ENCODE data around the gene CDK19.

The CDK19 gene

GRCh38 chr6:110703010-110703905 is 112.0 kb downstream of the CDK19 start:
- no peak for DNase-seq (ENCODE audit: low spot score)

DNA sequence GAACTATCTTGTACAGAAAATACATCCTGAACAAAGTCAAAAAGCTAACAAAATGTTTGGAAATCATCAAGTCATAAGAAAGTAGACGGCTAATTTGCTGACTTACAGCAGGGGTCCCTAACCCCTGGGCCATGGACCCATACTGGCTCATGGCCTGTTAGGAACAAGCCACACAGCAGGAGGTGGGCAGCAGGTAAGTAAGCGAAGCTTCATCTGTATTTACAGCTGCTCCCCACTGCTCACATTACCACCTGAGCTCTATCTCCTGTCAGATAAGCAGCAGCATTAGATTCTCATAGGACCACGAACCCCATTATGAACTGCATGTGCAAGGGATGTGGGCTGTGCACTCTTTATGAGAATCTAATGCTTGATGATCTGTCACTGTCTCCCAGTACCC is 115.5 kb downstream of the CDK19 start:
- no peak for DNase-seq (ENCODE audit: low spot score)

DNA sequence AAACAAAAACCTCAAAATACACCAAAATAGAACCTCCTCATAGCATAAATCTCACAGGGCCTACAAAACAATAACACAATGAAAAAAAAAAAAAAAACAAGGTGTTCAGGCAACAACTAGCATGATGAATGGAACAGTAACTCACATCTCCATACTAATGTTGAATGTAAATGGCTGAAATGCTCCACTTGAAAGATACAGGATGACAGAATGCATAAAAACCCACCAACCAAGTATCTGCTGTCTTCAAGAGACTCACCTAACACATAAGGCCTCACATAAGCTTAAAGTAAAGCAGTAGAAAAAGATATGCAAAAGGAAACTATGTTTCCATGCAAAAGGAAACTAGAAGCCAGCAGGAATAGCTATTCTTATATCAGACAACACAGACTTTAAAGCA is 121.3 kb downstream of the CDK19 start:
- no peak for DNase-seq (ENCODE audit: low spot score)

DNA sequence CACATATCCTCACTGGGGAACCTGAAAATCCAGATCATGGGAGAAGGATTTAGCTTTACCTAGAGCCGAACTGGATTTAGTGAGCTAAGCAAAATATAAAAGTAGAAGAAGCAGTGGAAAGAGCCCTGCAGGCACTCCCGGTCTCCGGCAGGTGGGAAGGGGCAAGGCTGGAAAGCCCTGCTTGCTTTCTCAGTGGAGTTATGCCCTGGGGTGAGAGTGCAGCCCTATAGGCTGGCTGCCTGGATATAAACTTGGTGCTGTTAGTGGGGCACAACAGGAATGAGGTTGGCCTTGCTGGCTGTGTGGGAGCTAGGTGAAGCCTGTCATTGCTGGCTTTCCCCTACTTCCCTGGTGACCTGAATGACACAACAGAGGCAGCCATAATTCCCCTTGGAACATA is 122.0 kb downstream of the CDK19 start:
- no peak for DNase-seq (ENCODE audit: low spot score)

- DNase-seq (ENCODE audit: low spot score): no peak
Measured at GRCh38 chr6:110690916-110691315, 124.4 kb downstream of the CDK19 start.

DNA sequence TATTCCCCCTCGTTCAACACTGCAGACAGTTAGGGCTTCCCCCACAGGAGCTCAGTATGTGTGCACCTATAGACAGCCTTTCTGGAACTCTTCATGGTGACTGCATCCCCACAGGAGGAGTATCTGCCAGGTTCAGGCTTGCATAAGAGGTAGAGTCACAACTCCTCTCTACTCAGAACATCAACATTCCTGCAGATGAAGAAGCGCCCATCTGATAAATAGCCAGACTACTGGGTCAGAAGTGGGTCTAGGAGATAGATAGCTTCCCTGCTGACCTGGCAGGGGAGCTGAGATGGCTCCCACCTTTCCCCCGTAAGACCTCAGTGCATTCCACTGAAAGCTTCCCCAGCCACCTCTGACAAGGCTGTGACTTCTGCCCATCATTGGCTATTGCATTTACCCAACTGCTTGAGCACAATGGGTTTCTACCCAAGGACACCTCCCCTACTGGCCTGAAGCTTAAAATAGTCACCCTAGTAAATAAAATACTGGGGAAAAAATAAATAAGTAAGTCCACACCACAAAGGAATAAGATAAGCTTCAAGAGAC is 125.1 kb downstream of the CDK19 start:
- DNase-seq (ENCODE audit: low spot score): no peak

GRCh38 chr6:110689275-110689935 is 125.9 kb downstream of the CDK19 start:
- no peak for DNase-seq (ENCODE audit: low spot score)

DNA sequence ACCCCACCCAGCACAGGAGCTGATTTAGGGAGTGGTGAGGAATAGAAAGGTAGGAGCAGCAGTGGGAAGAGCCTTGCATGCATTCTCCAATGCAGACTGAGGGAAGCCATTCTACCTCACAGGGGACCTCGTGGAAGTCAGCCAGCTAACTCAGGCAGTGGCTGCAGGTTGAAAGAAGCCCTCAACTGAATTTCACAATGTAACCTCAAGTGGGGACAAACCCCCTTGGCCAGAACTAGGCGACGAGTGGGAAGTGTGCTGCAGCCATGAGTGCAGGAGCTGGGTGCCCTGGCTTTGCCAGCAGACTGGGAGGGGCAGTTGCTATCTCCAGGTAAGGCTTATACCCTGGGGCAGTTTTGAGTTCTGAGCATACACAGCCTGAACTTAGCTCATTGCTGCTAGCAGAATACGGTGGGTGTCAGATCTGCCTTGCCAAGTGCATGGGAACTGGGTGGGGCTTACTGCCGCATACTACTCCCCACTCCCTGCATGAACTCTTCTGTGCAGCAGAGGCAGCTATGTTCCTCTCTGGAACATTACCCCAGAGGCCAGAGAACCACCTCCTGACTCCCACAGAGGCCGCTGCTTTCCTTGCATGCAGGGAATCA is 126.5 kb downstream of the CDK19 start:
- DNase-seq (ENCODE audit: low spot score): no peak

DNA sequence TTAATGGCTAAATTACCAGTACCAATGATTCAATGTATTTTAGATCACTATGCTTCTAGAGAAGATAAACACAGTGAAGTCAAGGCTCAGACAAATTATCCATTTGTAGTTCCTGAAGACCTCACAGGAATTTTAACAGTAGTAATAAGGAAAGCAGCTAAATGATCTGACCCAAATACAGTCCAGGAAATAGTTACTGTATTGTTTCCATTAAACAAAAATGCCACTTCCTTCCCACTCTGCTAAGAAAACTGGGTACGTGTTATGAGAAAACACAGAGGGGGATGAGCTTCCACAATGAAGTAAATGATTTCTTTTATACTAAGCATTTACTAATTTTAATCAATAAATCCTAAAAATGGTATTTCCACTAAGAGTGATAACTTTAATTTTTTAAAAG is 127.9 kb downstream of the CDK19 start:
- no peak for DNase-seq (ENCODE audit: low spot score)

- DNase-seq (ENCODE audit: low spot score): no peak
Measured at GRCh38 chr6:110683241-110683640, 132.0 kb downstream of the CDK19 start.

- DNase-seq (ENCODE audit: low spot score): no peak
Measured at GRCh38 chr6:110682460-110682853, 132.8 kb downstream of the CDK19 start.

DNA sequence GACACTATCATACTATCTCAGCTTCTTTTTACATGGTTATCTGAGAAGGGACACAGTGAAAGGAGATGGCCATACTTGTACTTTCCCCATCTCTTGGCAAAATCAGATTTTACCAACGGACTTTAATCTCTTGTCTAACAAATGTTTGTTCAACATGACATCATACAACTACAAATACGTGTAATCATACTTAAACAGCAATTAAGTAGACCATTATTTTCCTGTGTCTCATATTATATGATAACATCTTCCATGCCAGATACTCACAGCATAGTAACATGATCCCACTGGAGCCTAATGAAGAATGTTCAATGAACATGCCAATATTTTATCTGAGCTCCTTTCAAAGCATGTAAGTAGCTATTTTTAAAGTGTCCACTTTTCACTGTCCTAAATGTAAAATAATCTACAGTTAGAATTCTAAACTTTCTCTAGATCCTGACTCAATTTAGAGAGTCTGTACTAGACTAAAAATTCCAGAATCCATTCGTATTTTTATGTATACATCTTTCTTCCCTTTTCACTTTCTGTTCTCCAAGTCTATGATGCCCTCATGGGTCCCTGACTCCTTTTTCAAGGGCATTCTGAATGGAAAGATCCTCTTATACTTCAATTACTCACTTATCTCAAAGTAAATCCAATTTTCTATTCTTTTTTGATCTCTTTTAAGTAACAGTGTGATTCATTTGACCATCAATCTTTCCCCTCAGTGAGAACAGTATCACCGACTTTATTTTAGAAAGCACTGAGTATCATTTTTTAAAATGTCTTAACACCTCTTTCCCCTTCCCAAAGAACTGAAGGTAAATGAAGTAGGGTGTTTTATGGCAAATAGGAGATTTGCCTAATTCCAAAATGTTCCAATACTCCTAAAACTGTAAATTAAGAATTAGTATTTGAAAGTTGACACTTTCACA is 133.5 kb downstream of the CDK19 start:
- DNase-seq (ENCODE audit: low spot score): no peak

DNA sequence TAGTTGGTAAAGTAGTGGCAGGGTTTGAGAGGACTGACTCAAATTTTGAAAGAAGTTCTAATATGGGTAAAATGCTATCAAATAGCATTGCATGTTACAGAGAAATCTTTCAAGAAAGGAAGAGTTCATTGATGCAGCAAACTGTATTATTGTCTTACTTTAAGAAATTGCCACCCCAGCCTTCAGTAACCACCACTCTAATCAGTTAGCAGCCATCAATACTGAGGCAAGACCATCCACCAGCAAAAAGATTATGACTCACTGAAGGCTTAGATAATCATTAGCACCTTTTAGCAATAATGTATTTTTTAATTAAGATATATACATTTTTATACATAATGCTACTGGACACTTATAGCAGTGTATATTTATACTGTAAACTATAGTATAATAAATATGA is 138.9 kb downstream of the CDK19 start:
- no peak for DNase-seq (ENCODE audit: low spot score)

- DNase-seq (ENCODE audit: low spot score): no peak
Measured at GRCh38 chr6:110674096-110674495, 141.2 kb downstream of the CDK19 start.

GRCh38 chr6:110672122-110672521 is 143.1 kb downstream of the CDK19 start:
- DNase-seq (ENCODE audit: low spot score): no peak

DNA sequence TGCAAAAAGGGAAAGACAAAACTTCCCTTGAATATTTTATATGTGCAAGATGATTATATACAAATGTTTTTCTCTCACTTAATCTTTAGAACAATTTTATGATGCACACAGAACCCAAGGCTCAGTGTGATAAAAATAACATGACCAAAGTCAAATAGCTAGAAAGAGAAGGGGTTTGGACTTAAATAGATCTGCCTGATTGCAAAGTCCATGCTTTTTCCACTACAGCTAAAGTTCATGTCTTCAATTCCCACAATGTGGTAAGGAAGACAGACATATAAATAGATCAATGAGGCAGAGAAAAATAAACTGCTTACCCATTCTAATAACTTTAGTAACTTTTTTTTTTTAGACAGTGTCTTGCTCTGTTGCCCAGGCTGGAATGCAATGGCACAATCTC is 143.8 kb downstream of the CDK19 start:
- no peak for DNase-seq (ENCODE audit: low spot score)

DNA sequence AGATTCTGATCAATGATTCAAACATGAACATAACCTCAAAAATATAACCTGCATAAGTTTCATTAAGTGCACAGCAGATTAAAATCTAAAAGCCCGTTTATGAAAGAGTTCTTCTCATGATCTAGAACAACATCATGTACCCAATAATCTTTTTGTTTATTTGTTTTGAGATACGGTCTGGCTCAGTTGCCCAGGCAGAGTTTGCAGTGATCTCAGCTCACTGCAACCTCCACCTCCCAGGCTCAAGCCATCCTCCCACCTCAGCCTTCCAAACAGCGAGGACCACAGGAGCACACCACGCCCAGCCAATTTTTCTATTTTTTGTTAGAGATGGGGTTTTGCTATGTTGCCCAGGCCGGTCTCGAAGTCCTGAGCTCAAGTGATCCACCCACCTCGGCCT is 149.7 kb downstream of the CDK19 start:
- no peak for DNase-seq (ENCODE audit: low spot score)

DNA sequence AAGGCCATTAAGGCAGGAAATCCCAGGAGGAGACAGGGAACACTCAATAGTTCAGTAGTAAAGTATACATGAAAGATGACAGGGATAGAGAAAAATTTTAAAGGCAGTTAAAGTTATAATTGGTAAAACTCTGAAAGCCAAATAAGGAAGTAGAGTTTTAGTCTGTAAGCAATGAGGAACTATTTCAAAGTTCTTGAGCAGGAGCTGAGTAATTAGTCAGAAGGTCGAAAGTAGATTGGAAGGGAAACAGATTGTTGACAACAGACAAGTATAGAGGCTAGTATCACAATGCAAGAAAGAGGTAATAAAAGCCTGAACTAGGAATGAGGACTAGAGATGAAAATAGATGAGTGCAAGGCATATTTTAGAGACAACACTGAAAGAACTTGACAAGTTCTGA is 150.3 kb downstream of the CDK19 start:
- DNase-seq (ENCODE audit: low spot score): no peak

GRCh38 chr6:110662490-110663211 is 152.6 kb downstream of the CDK19 start:
- DNase-seq (ENCODE audit: low spot score): no peak

DNA sequence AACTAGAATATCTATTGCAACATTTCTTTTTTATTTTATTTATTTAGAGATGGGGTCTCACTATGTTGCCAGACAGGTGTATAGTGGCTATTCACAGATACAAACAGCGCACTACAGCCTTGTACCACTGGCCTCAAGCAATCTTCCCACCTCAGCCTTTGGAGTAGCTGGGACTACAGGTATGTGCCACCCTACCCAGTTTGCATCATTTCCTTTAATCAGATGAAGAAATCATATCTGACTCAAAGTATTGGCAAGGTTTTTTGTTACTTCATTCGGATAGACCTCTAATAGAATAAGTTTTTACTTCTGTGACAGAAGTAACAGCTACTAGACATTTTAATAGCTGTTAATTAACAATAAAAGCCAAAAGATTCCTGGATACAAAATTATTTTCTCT is 153.9 kb downstream of the CDK19 start:
- DNase-seq (ENCODE audit: low spot score): no peak

DNA sequence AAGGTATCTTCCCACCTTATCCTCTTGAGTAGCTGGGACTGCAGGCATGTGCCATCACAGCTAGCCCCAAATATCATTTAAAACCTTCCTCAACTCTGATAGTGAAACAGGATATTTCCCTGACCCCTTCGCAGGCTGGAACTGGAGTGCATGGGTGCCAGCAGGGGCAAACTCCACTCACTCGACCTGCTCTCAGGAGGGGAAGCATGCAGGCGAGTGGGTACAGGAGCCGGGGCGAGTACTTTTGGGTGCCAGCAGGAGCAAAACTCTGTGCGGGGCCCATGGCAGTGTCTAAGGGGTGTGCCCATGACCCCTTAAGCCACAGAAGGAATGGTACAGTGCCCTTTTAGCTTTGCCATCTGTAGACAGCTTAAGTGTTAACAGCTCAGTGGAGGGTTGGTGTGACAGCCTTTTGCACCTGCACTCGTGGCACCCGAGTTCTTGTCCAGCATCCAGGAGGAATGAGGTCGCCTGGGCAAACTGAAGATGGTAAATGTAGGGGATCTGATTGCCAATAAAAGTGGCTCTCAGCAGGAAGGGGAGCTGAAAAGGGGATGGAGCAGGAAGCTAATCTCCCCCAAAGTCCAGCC is 155.1 kb downstream of the CDK19 start:
- no peak for DNase-seq (ENCODE audit: low spot score)
